HG03045 (cell line): ENCODE data around the gene LDLRAD4.
"Not testable (repeated sequence)": the region's sequence is repeated elsewhere in the genome, so short reads cannot be mapped to it uniquely, and the experiment has no call there.

Source experiments
- ATAC-seq: cut with Tn5 transposase; IDR thresholded peaks from one replicate; pipeline ENCODE4 v1.9.1; 2021; ENCODE audit warnings: mild to moderate bottlenecking, moderate library complexity; ENCODE audit not compliant: unreplicated experiment

Gene LDLRAD4

DNA sequence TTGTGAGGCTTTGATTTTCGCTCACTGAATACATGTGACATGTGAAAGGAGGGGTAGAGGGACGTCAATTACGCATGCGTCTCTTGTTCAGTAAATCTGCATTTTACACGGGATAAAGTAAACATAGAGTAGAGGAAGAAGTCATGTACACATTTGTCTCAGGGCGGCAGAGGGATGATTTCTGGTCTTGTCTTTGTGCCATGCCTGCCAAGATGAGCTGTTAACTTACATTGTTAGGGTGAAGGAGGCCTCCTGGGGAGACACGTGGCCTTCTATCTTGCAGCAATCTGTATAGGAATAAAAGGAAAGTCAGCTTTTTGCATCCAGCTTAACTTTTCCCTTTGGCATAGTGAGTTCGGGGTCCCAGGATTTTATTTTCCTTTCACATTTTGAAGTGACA lies 106.3 kb downstream of the LDLRAD4 start:
- ATAC-seq, result no peak

DNA sequence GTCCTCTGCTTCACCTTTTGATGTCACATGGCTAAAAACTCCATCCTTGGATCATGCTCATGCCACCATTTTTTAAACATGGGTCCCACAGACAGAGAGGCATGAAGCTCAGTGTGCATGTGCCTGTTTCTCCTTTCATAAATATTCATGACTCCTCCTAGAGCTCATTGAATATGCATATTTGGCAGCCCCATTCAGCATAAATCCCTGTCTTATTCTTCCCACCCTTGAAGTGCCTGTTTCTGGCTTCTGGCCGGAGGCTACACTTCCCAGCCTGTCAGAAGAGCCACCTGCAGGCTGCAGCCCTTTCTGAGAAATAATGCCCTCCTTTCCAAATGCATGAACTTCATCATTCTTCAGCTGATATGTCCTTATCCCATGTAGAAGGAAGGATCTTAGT lies 109.7 kb downstream of the LDLRAD4 start:
- no peak for ATAC-seq

- no peak for ATAC-seq
These were observed 112.4 kb downstream of the LDLRAD4 start for GRCh38 chr18:13330996-13331395.

GRCh38 chr18:13331846-13332245 lies 113.3 kb downstream of the LDLRAD4 start:
- no peak for ATAC-seq

DNA sequence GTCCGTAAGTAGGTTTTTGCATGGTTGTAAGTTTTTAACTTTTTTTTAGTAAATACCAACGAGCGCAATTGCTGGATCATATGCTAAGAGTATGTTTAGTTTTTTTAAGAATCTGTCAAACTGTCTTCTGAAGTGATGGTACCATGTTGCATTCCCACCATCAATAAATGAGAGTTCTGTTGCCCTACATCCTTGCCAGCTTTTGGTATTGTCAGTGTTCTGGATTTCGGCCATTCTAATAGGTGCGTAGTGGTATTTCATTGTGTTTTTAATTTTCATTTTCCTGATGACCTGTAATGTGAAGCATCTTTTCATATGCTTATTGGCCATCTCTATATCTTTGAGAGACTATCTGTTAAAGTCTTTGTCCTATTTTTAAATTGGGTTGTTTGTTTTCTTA lies 114.3 kb downstream of the LDLRAD4 start:
- ATAC-seq, result no peak

- no peak for ATAC-seq
These were observed 117.3 kb downstream of the LDLRAD4 start for GRCh38 chr18:13335903-13336302.

DNA sequence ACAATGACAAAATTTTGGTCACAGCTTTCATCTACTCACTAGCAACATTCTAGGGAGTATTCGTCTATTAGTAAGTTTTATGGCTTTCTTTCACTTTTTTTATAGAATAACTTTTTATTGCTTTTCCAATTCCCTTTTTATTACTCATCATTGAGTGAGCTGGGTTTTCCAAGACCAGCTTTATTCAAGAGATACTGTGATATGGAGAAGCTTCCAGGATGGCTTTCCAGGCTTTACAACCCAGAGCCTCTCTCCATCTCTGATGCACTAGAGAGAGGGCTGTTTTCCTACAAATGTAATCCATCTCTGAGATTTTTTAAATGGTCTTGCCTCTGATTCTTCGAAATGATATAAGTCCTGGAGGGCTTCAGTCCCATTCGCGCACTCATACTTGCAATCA lies 118.3 kb downstream of the LDLRAD4 start:
- ATAC-seq, result no peak

DNA sequence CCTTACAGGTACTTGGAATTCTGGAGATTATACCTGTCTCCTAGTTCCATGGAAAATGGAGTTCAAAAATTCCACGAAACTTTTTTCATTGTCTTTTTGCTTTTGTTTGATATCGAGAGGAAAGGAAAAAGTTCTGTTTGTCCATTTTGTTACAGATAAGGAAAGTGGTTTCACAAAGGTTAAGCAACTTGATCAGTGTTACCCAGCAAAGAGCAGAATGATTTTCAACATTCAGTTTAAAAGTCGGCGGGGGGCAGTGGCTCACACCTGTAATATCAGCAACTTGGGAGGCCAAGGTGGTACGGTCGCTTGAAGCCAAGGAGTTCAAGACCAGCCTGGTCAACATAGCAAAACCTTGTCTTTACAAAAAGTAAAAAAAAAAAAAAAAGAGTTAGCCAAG lies 118.8 kb downstream of the LDLRAD4 start:
- no peak for ATAC-seq

- no peak for ATAC-seq
These were observed 119.8 kb downstream of the LDLRAD4 start for GRCh38 chr18:13338318-13338717.

DNA sequence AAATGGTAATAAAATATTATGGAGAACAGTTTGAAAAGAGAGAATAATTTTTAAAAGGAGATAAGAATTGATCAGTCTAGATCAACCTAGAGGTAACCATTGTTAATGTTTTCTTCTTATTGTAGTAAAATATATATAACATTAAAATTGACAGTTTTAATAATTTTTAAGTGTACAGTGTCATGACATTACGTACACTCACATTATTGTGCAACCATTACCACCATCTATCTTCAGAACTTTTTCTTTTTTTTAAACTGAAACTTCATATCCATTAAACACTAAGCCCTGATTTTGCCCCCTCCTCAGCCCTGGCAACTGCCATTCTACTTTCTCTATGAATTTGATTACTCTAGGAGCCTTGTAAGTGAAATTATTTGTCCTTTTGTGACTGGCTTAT lies 121.1 kb downstream of the LDLRAD4 start:
- ATAC-seq, result no peak

DNA sequence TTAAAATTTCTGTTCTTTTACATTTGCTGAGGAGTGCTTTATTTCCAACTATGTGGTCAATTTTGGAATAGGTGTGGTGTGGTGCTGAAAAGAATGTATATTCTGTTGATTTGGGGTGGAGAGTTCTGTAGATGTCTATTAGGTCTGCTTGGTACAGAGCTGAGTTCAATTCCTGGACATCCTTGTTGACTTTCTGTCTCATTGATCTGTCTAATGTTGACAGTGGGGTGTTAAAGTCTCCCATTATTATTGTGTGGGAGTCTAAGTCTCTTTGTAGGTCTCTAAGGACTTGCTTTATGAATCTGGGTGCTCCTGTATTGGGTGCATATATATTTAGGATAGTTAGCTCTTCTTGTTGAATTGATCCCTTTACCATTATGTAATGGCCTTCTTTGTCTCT lies 127.9 kb downstream of the LDLRAD4 start:
- not testable (repeated sequence) for ATAC-seq

- no peak for ATAC-seq
These were observed 134.7 kb downstream of the LDLRAD4 start for GRCh38 chr18:13353084-13353823.

- ATAC-seq, result no peak
These were observed 135.8 kb downstream of the LDLRAD4 start for GRCh38 chr18:13354402-13354801.

DNA sequence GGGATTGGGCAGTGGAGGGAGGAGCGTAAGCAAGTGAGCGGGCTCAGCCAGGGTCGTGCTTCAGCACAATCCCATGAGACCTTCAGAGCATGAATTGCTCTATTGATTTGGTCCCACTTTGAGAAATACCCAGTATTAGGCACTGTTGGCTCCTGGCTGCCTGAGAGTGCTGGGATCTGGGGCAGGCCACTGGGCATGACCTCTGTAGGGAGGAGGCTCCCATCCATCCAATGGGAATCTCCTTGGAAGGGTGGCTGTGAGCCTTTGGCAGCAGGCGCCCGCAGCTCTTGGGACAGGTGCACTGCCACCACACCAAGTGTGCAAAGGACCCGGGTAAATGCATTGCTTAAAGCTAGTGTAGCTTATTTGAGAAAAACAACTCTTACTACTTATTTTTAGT lies 137.5 kb downstream of the LDLRAD4 start:
- no peak for ATAC-seq

- ATAC-seq, result no peak
These were observed 138.7 kb downstream of the LDLRAD4 start for GRCh38 chr18:13357289-13357688.

DNA sequence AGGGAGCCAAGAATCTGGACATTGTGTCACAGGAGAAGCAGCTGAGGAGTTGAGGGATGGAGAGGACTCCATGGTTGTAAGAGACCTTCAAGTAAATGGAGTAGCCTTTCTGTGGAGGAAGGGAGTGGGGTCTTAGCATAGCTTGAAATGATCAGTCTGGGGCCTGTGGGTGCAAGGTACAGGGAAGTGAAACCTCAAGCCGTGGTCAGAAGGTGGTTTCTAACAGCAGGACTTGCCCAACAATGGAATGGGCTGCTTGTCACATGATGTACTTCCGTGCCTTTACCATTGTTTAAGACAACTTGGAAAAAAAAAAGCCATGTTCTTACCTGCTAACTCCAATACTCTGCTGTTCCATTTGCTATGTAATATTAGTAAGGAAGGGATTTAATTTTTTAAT lies 140.7 kb downstream of the LDLRAD4 start:
- ATAC-seq, result no peak

DNA sequence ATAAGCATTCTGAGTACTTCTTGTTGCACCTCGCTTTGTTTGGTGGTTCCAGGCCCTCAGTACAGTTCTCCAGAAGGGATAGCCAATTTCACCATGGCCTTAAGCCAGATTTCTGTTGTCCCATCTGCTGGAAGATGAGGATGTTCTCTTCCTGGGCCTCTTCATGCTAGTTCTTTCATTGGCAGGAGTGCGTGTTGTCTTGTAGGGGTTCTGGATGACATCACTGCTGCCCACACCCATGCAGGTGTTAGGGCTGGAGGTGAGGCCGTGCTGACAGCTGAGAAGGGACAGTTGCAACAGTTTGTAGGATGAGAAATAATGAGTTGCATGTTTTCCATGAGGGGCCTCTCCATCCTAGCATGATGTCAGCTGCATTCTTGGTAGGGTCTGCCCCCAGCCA lies 142.9 kb downstream of the LDLRAD4 start:
- ATAC-seq, result no peak

DNA sequence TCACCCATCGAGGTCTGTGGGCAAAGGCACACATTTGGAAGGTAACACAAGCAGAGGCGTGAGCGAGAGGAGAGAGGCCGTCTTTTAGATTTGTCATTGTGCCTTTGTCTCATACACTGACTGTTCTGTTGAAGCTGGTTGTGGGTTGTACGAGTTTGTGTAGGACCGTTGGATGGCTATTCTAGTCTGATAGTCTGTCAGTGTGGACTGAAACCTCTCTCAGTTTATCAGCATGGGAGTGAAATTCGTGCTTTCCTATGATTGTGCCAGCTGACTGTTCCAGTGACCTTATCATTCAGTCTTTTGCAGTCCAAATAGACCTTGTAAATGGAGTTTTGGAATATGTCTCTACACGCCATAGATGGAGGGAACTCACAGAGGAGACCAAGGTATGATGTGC lies 143.5 kb downstream of the LDLRAD4 start:
- ATAC-seq, result no peak

GRCh38 chr18:13362607-13363006 lies 144.0 kb downstream of the LDLRAD4 start:
- ATAC-seq, result no peak

- no peak for ATAC-seq
These were observed 144.8 kb downstream of the LDLRAD4 start for GRCh38 chr18:13363359-13363758.

- ATAC-seq, result no peak
These were observed 146.2 kb downstream of the LDLRAD4 start for GRCh38 chr18:13364721-13365205.

- ATAC-seq, result no peak
These were observed 147.6 kb downstream of the LDLRAD4 start for GRCh38 chr18:13366131-13366530.

DNA sequence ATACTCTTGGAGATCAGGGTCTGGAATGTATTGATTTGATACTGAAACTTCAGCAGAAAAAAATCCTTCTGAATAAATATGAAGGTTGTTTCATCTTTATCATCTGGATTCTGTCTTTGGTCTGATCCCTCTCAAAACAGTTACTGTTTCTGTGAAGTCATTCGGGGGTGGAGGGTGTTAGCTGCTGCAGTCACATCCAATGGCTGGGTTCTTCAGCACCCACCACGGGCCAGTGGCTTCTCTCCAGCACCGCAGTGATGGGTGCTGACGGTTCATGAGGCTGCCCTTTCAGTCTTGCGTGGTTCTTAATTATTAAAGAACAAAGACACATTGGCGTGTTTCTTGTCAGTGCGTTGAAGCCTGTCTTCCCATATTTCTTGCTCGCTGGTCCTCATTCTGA lies 148.0 kb downstream of the LDLRAD4 start:
- no peak for ATAC-seq
